Measurements from ENCODE around the gene REXO4.

REXO4 gene

GRCh38 chr9:133368249-133368881 lies 49.4 kb downstream of the REXO4 start:
- DNase-seq, result no peak
- no peak for ATAC-seq

GRCh38 chr9:133367778-133368177 lies 50.0 kb downstream of the REXO4 start:
- DNase-seq, result no peak
- no peak for ATAC-seq

- ATAC-seq, result no peak
- DNase-seq, result no peak
Observed at GRCh38 chr9:133367221-133367620, 50.6 kb downstream of the REXO4 start.

GRCh38 chr9:133366435-133366834 lies 51.4 kb downstream of the REXO4 start:
- DNase-seq, result no peak
- ATAC-seq, result no peak

GRCh38 chr9:133362359-133363044 lies 55.3 kb downstream of the REXO4 start:
- ATAC-seq, result no peak

GRCh38 chr9:133361507-133362092 lies 56.2 kb downstream of the REXO4 start:
- ATAC-seq, result no peak

More at GRCh38 chr9:133362359-133363044, 55.3 kb downstream of the REXO4 start:
- DNase-seq, result no peak

GRCh38 chr9:133360400-133361393 lies 57.1 kb downstream of the REXO4 start:
- no peak for DNase-seq
- no peak for ATAC-seq

More at GRCh38 chr9:133361507-133362092, 56.2 kb downstream of the REXO4 start:
- DNase-seq, result no peak

GRCh38 chr9:133359399-133360175 lies 58.2 kb downstream of the REXO4 start:
- no peak for DNase-seq
- no peak for ATAC-seq

GRCh38 chr9:133357656-133358055 lies 60.2 kb downstream of the REXO4 start:
- ATAC-seq, result no peak
- no peak for DNase-seq

GRCh38 chr9:133356391-133357091 lies 61.3 kb downstream of the REXO4 start, which contains the start of the genes SURF1 and SURF2:
SURF1 (minus strand) TSS chr9:133356487; CDS start chr9:133356453, 34 bp downstream.
SURF2 (plus strand) TSS chr9:133356550; CDS start chr9:133356593, 43 bp downstream.
- ATAC-seq (peak; percentile 75), DNase-seq (peak; percentile 94)
